Right lobe of liver (tissue), 6 donors: Measurements from ENCODE around the gene CARMIL1. TPM values are rescaled to one million over a fixed set of nuclear protein-coding genes. Genes with fewer than 3 reads are reported as not detected.

Experiments used
- ATAC-seq, 4 donors: fragments of 200-7000 bp; cut with Tn5 transposase; one replicate each; pipeline ENCODE4 v1.9.1; 2020; ENCODE audit warnings: mild to moderate bottlenecking in 4 of 4, moderate library complexity in 4 of 4
- DNase-seq, 3 donors: peaks; one replicate each; pipeline ENCODE4 v3.0.0-alpha.2; 2020
- H3K27ac ChIP-seq, 3 donors: fragments of 200-600 bp; one replicate each; pipeline ENCODE4 v1.8.0; 2022
- H3K27me3 ChIP-seq, 2 donors: fragments of 200-600 bp; one replicate each; pipeline ENCODE4 v1.8.0; 2022
- H3K36me3 ChIP-seq, 4 donors: fragments of 200-600 bp; sonication (generic) in 1 of 4; one replicate each; pipeline versions ENCODE4 v1.5.1 to v1.8.0; 2017 to 2022; ENCODE audit warnings: control low read depth in 1 of 4
- H3K4me1 ChIP-seq, 4 donors: fragments of 200-600 bp; sonication (generic) in 1 of 4; one replicate each; pipeline versions ENCODE4 v1.5.1 to v1.8.0; 2017 to 2022; ENCODE audit warnings: control low read depth in 1 of 4
- H3K4me3 ChIP-seq, 3 donors: fragments of 200-600 bp; one replicate each; pipeline ENCODE4 v1.8.0; 2022
- H3K9me3 ChIP-seq, 4 donors: fragments of 200-600 bp; sonication (generic) in 1 of 4; one replicate each; pipeline versions ENCODE4 v1.5.1 to v1.8.0; 2017 to 2022; ENCODE audit warnings: control low read depth in 1 of 4
- POLR2A ChIP-seq: fragments of 450-650 bp; IDR thresholded peaks from one replicate; pipeline ENCODE4 v1.6.1; 2017; ENCODE audit warnings: antibody characterized with exemption, mild to moderate bottlenecking
- whole genome bisulfite sequencing: methylation state at CpG from one replicate; pipeline ENCODE4 v1.1.6; 2018; ENCODE audit warnings: low coverage, low lambda C conversion rate; ENCODE audit not compliant: insufficient coverage; ENCODE audit errors: missing lambda C conversion rate; 5-methylcytosine and 5-hydroxymethylcytosine counted together
- intact Hi-C, 2 donors: fragments of 100-400 bp; cut with DNase I; formaldehyde crosslinking; loops; one replicate each; pipeline versions ENCODE4 v1.11.2 to v1.14.1; 2022
- total RNA-seq, 6 experiments: library from RNA; depleted of rRNA in 2 of 6; stranded (reverse); fragments of >200 nt in 2 of 6; fragmentation: NEBNext Ultra II Directional in 3 of 6; extraction: Animal tissue kit (Norgen Biotek cat#: 25700) in 3 of 6; gene quantifications; one replicate each; pipeline versions ENCODE4 v1.1.0 to v1.2.4, GENCODE V29; 2016 to 2023
- TF ChIP-seq, protein P1 (sequence below), 4 donors: fragments of 200-600 bp in 3 of 4; fragments of 450-650 bp in 1 of 4; IDR thresholded peaks; one replicate each; pipeline versions ENCODE4 v1.5.1 to v1.8.0; 2016 to 2022; ENCODE audit warnings: antibody characterized with exemption in 4 of 4, mild to moderate bottlenecking in 2 of 4
- donor health status: DM: no; HTN: yes; CAD: no.
- donor health status: DM: no; HTN: no; CAD: no.
- donor health status: DM: no; HTN: no; CAD: no.
- donor health status: DM: no; HTN: yes; CAD: no.
- donor health status: DM: no; HTN: yes; CAD: no.

Gene CARMIL1
- total RNA-seq, 6 experiments from 2014 or later, result 3.3 to 8.6 (median 4.6) TPM

DNA sequence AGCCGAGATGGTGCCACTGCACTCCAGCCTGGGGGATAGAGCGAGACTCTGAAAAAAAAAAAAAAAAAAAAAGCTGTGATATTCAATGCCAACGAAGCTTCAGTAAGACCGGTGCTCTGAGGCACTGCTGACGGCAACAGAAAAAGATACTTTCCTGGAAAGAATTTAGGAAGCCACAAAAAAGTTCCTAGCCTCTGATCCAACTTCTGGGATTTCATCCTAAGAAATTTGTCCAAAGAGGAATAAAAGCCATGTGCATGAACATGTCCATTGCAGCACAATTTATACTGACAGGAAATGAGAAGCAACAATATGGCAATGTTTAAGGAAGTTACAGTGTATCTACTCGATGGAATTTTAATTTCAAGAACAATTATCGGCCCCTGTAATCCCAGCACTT lies 24.5 kb upstream of the CARMIL1 start:
- ATAC-seq, result no peak
- Histone ChIP-seq H3K27ac (no peak overlapping the region), H3K4me1 (no peaks in the 10 kb centered on the region), H3K27me3 (no peaks in the 10 kb centered on the region), H3K36me3 (no peaks in the 10 kb centered on the region), H3K9me3 (no peaks in the 10 kb centered on the region), H3K4me3 (no peak overlapping the region)
- 89% methylated on average over 6 of the region's 7 CpGs for WGBS
- intact Hi-C loops, result no loop called here
- DNase-seq, result no peak
- TF ChIP-seq, protein P1, sequence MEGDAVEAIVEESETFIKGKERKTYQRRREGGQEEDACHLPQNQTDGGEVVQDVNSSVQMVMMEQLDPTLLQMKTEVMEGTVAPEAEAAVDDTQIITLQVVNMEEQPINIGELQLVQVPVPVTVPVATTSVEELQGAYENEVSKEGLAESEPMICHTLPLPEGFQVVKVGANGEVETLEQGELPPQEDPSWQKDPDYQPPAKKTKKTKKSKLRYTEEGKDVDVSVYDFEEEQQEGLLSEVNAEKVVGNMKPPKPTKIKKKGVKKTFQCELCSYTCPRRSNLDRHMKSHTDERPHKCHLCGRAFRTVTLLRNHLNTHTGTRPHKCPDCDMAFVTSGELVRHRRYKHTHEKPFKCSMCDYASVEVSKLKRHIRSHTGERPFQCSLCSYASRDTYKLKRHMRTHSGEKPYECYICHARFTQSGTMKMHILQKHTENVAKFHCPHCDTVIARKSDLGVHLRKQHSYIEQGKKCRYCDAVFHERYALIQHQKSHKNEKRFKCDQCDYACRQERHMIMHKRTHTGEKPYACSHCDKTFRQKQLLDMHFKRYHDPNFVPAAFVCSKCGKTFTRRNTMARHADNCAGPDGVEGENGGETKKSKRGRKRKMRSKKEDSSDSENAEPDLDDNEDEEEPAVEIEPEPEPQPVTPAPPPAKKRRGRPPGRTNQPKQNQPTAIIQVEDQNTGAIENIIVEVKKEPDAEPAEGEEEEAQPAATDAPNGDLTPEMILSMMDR (IDR thresholded peaks at IDR 0.05), result no peak
- TF ChIP-seq POLR2A, result no peak

DNA sequence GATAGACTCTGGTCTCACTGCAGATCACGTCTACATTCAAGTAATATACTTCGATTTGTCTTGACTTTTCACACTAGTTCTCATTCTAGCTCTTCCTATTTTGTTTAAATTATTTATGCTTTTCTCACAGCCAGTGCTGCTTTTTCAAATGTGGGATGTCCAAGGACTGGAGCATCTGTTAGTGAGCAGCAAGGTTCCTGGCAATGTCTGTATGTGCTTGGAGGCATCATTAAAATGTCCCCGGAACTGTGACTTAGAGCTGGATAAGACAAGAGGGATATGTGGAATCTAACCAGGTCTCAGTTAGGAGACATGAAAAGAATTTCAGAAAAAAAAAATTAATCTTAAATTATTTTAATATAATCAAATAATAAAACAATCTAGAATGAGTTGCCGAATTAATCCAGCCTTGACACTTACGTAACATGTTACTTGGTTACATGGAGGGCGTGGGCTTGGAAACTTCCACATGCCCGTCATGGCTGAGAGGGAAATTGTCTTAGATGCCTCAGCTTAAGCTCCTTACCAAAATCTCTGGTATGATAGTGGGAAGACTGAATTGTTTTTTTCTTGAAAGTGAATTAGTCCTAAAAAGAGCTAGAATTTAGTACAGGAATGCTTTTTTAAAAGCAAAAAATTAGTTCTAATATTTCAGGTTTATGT lies 21.4 kb upstream of the CARMIL1 start:
- TF ChIP-seq, protein P1 (IDR thresholded peaks at IDR 0.05), result no peak
- no peak for TF ChIP-seq POLR2A
- no peaks in the 10 kb centered on the region for H3K4me1 ChIP-seq

DNA sequence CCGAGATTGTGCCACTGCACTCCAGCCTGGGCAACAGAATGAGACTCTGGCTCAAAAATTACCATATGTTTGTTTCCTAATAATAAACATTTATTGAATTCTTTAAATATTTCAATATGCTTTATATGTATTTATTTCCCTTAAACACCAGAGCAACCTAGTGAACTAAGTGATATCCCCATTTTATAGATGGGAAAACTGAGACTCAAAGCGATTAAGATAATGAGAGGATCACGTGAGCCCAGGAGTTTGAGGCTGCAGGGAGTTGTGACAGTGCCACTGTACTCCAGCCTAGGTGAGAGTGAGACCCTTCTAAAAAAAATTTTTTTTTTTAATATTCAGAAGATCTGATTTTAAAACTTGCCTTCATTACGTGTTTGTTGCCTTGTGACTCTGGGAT lies 19.4 kb upstream of the CARMIL1 start:
- Histone ChIP-seq H3K36me3 (no peaks in the 10 kb centered on the region), H3K27me3 (no peaks in the 10 kb centered on the region), H3K4me1 (no peaks in the 10 kb centered on the region), H3K4me3 (no peak overlapping the region), H3K27ac (no peak overlapping the region), H3K9me3 (no peaks in the 10 kb centered on the region)
- ATAC-seq (no peak), DNase-seq (no peak)
- TF ChIP-seq POLR2A, result no peak
- TF ChIP-seq, protein P1 (IDR thresholded peaks at IDR 0.05), result no peak
- intact Hi-C loops, result no loop called here
- WGBS, result 91% methylated on average over 4 of the region's 4 CpGs

More for the DNA sequence above, 21.4 kb upstream of the CARMIL1 start:
- H3K27me3 ChIP-seq, result no peaks in the 10 kb centered on the region
- intact Hi-C loops, result no loop called here
- H3K36me3 ChIP-seq, result no peaks in the 10 kb centered on the region
- no peak overlapping the region for H3K4me3 ChIP-seq
- H3K9me3 ChIP-seq, result no peaks in the 10 kb centered on the region
- no peak for DNase-seq
- H3K27ac ChIP-seq, result no peak overlapping the region
- no peak for ATAC-seq
- WGBS, result 59% methylated on average over 7 of the region's 7 CpGs

DNA sequence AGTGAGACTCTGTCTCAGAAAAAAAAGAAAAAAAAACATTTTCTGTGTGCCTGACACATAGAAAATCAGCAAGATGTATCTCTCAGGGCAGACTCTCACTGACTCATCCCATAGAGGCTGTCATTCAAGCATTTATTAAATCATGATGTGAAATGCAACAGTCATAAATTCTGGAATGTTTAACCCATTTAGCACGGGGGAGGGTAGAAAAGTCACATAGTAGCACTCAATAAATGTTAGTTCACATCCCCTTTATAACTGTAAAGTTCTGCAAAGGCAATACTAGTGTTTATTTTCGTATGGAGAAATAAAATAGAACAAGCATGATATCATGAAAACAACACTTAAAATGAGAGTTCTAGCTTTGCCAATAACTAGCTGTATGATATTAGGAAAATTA lies 15.5 kb upstream of the CARMIL1 start:
- H3K27me3 ChIP-seq, result no peaks in the 10 kb centered on the region
- 34% methylated on average over 2 of the region's 2 CpGs for WGBS
- intact Hi-C loops, result no loop called here

More for the DNA sequence above, 15.5 kb upstream of the CARMIL1 start:
- H3K36me3 ChIP-seq, result no peaks in the 10 kb centered on the region
- no peaks in the 10 kb centered on the region for H3K4me1 ChIP-seq
- H3K4me3 ChIP-seq, result no peak overlapping the region
- DNase-seq (no peak), ATAC-seq (no peak)
- TF ChIP-seq, protein P1 (IDR thresholded peaks at IDR 0.05), result no peak
- no peak for TF ChIP-seq POLR2A
- H3K9me3 ChIP-seq, result no peaks in the 10 kb centered on the region
- no peak overlapping the region for H3K27ac ChIP-seq
